Panc1 (cell line): ENCODE results near the gene SYPL2. TPM values are rescaled to one million over a fixed set of nuclear protein-coding genes. Genes with fewer than 3 reads are reported as not detected.

Source experiments
- ATAC-seq: fragments of 200-7000 bp; cut with Tn5 transposase; 2 replicates; pipeline ENCODE4 v1.9.1; 2020; ENCODE audit warnings: mild to moderate bottlenecking, moderate library complexity
- BruUV-seq: library from RNA; stranded (reverse); fragments of 400-500 nt; replicated peaks from 2 replicates; lab custom pipeline; 2021; lab: Mats Ljungman, UMichigan
- CTCF ChIA-PET: fragments of 300-600 bp; sonication (Branson Sonifier 250); formaldehyde crosslinking; loops from one replicate; lab custom pipeline; 2022; ENCODE audit warnings: antibody characterized with exemption; lab: Charles Lee
- POLR2A ChIA-PET: fragments of 300-600 bp; sonication (Branson Sonifier 250); formaldehyde crosslinking; loops from one replicate; lab custom pipeline; 2022; ENCODE audit warnings: antibody characterized with exemption; lab: Charles Lee
- DNase-seq: peaks from one replicate; pipeline ENCODE4 v3.0.0-alpha.2; 2010; ENCODE audit warnings: low read depth, low spot score
- H3K27ac ChIP-seq: 2 replicates; pipeline ENCODE4 v1.5.1; 2011; ENCODE audit warnings: mild to moderate bottlenecking, low read length, inconsistent platforms
- H3K27me3 ChIP-seq: fragments of 200-500 bp; sonication (Bioruptor generic); 2 replicates; pipeline ENCODE4 v1.6.0; 2014; ENCODE audit warnings: low read length, inconsistent platforms; ENCODE audit not compliant: control insufficient read depth, insufficient read depth
- H3K36me3 ChIP-seq: fragments of 200-500 bp; sonication (Bioruptor generic); 2 replicates; pipeline ENCODE4 v1.5.1; 2014; ENCODE audit warnings: inconsistent platforms, mild to moderate bottlenecking, low read length, moderate library complexity; ENCODE audit not compliant: control insufficient read depth, insufficient read depth
- H3K4me1 ChIP-seq: 2 replicates; pipeline ENCODE4 v1.5.1; 2011; ENCODE audit warnings: inconsistent platforms, mild to moderate bottlenecking, low read length, moderate library complexity; ENCODE audit not compliant: control insufficient read depth, insufficient read depth
- H3K4me3 ChIP-seq, 2 experiments: 2 replicates each; pipeline ENCODE4 v1.5.1; 2011 to 2012; ENCODE audit warnings: low read depth in 2 of 2, low read length in 2 of 2, mild to moderate bottlenecking in 2 of 2, inconsistent platforms in 1 of 2, moderate library complexity in 1 of 2
- H3K9me3 ChIP-seq: fragments of 200-500 bp; sonication (Bioruptor generic); 2 replicates; pipeline ENCODE4 v1.5.1; 2014; ENCODE audit warnings: low read depth, mild to moderate bottlenecking, inconsistent platforms, low read length, moderate library complexity; ENCODE audit not compliant: control insufficient read depth, insufficient read depth
- POLR2AphosphoS5 ChIP-seq: IDR thresholded peaks from 2 replicates; pipeline ENCODE4 v1.6.1; 2012; ENCODE audit warnings: mild to moderate bottlenecking, low read depth, low read length, moderate library complexity
- SIN3A ChIP-seq: IDR thresholded peaks from 2 replicates; pipeline ENCODE4 v1.6.1; 2012; ENCODE audit warnings: low read depth, mild to moderate bottlenecking, low read length, moderate library complexity, borderline replicate concordance; ENCODE audit not compliant: insufficient read depth
- TCF7L2 ChIP-seq: IDR thresholded peaks from 2 replicates; pipeline ENCODE4 v1.6.1; 2011; ENCODE audit warnings: mild to moderate bottlenecking, low read depth, low read length, inconsistent platforms
- in situ Hi-C: cut with HindIII; loops from 2 replicates; pipeline ENCODE4 v1.10.0; 2016; ENCODE audit warnings: low sequenced_read_pairs, low pct_unique_long_range_greater_than_20kb
- intact Hi-C: fragments of 100-400 bp; cut with micrococcal nuclease; formaldehyde crosslinking; loops from one replicate; pipeline ENCODE4 v1.10.0; 2022; ENCODE audit not compliant: unreplicated experiment
- total RNA-seq: library from RNA; stranded (reverse); gene quantifications from one replicate; pipeline ENCODE4 v1.2.1, GENCODE V29; 2021; ENCODE audit not compliant: unreplicated experiment
- TF ChIP-seq, protein P1 (sequence below), 2 experiments: IDR thresholded peaks; 2 replicates each; pipeline ENCODE4 v1.6.1; 2011 to 2012; ENCODE audit warnings: low read depth in 2 of 2, control low read depth in 1 of 2, low read length in 1 of 2, mild to moderate bottlenecking in 1 of 2, moderate library complexity in 1 of 2; ENCODE audit not compliant: insufficient read depth in 1 of 2
- TF ChIP-seq, protein P2 (sequence below): fragments of 450-650 bp; IDR thresholded peaks from 2 replicates; pipeline ENCODE4 v1.5.1; 2017; ENCODE audit warnings: mild to moderate bottlenecking

SYPL2 gene
- total RNA-seq, 1 experiment from 2014 or later, result 0.74 TPM

DNA sequence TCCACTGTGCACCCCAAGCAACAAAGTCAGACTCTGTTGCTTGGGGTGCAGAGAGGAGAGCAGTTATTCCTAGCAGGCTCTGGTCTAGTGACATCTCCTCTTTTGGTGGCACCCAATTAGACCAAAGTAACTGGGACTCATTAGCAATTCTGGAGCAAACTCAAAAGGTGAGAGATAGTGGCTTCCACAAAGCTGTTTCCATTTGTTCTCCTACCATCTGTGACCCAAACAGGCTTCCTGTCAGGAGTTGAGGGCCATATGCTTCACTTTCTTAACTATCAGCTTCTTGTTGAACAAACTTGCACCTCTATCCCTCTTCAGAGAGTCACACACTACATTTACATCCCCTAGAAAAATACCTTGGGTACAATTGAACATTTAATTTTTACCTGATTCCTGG is 15.9 kb downstream of the SYPL2 start:
- Histone ChIP-seq H3K36me3 (no peaks in the 10 kb centered on the region), H3K4me3 (no peak overlapping the region), H3K4me1 (peaks cover 3% of the 10 kb centered on the region; the same call in 1 of the 2 replicates), H3K9me3 (no peaks in the 10 kb centered on the region), H3K27ac (no peak overlapping the region), H3K27me3 (no peaks in the 10 kb centered on the region)
- CTCF ChIA-PET, result no interaction called here
- no TSS peak for BruUV-seq
- DNase-seq (no peak), ATAC-seq (no peak)
- POLR2A ChIA-PET, result no interaction called here
- TF ChIP-seq TCF7L2, result no peak
- TF ChIP-seq SIN3A, result no peak
- no peak for TF ChIP-seq POLR2AphosphoS5
- TF ChIP-seq, protein P1, sequence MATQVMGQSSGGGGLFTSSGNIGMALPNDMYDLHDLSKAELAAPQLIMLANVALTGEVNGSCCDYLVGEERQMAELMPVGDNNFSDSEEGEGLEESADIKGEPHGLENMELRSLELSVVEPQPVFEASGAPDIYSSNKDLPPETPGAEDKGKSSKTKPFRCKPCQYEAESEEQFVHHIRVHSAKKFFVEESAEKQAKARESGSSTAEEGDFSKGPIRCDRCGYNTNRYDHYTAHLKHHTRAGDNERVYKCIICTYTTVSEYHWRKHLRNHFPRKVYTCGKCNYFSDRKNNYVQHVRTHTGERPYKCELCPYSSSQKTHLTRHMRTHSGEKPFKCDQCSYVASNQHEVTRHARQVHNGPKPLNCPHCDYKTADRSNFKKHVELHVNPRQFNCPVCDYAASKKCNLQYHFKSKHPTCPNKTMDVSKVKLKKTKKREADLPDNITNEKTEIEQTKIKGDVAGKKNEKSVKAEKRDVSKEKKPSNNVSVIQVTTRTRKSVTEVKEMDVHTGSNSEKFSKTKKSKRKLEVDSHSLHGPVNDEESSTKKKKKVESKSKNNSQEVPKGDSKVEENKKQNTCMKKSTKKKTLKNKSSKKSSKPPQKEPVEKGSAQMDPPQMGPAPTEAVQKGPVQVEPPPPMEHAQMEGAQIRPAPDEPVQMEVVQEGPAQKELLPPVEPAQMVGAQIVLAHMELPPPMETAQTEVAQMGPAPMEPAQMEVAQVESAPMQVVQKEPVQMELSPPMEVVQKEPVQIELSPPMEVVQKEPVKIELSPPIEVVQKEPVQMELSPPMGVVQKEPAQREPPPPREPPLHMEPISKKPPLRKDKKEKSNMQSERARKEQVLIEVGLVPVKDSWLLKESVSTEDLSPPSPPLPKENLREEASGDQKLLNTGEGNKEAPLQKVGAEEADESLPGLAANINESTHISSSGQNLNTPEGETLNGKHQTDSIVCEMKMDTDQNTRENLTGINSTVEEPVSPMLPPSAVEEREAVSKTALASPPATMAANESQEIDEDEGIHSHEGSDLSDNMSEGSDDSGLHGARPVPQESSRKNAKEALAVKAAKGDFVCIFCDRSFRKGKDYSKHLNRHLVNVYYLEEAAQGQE (IDR thresholded peaks at IDR 0.05; ENCODE audit: insufficient read depth in 1 of 2, low read depth in 2 of 2, low read length in 1 of 2), result no peak
- TF ChIP-seq, protein P2, sequence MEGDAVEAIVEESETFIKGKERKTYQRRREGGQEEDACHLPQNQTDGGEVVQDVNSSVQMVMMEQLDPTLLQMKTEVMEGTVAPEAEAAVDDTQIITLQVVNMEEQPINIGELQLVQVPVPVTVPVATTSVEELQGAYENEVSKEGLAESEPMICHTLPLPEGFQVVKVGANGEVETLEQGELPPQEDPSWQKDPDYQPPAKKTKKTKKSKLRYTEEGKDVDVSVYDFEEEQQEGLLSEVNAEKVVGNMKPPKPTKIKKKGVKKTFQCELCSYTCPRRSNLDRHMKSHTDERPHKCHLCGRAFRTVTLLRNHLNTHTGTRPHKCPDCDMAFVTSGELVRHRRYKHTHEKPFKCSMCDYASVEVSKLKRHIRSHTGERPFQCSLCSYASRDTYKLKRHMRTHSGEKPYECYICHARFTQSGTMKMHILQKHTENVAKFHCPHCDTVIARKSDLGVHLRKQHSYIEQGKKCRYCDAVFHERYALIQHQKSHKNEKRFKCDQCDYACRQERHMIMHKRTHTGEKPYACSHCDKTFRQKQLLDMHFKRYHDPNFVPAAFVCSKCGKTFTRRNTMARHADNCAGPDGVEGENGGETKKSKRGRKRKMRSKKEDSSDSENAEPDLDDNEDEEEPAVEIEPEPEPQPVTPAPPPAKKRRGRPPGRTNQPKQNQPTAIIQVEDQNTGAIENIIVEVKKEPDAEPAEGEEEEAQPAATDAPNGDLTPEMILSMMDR, result no peak
- intact Hi-C loops, result no loop called here
- in situ Hi-C loops, result no loop called here

DNA sequence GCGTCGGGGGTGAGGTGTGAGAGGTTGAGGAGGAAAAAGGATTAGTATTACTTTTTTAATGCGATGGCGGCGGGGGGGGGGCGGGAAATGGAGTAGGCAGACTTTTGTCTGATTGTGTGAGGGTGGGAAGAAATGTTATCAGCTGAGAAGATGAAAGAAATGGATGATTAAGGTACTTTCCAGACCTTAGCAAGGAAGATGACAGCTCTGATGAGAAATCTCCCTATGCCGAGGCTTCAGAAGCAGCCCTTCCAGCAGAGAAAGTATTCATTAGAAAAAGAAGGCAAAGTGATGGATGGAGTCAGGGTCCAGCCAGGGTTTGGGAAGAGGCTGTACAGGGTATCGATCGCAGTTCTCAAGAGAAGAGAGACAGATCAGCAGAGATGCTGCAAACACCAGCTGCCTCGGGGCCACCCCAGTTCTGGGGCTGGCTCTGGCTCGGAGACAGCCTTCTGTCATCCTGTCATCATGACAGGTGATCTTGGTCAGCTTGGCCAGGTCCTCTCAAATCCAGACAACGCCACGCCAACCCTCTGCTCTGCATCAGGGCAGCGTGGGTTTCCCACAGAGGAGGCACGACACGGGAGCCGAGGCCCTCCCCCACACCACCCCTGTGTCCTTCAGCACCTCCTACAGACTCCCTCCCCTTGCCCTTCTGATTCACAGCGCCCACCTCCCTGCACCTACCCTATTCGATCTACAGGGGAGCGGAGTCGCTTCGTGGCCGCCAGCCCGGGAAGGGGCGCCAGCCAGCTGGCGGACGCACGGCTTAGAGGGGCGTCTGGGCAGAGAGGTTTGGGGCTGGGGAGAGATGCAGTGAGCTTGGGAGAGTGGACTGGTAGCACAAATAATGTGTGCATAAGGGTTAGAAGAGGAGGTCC is 16.7 kb downstream of the SYPL2 start:
- intact Hi-C loops (no loop called here), in situ Hi-C loops (no loop called here)
- ChIA-PET POLR2A (no interaction called here), CTCF (no interaction called here)
- H3K4me1 ChIP-seq, result peaks cover 3% of the 10 kb centered on the region; the same call in 1 of the 2 replicates
- H3K27ac ChIP-seq, result no peak overlapping the region
- DNase-seq (no peak), ATAC-seq (peak; percentile 39)
- no peaks in the 10 kb centered on the region for H3K27me3 ChIP-seq
- peak overlapping the region; percentile 51 to 67 for H3K4me3 ChIP-seq
- no TSS peak for BruUV-seq
- no peaks in the 10 kb centered on the region for H3K36me3 ChIP-seq
- H3K9me3 ChIP-seq, result no peaks in the 10 kb centered on the region
- TF ChIP-seq, protein P2, result no peak
- TF ChIP-seq TCF7L2 (no peak), POLR2AphosphoS5 (no peak), SIN3A (no peak)
- TF ChIP-seq, protein P1 (IDR thresholded peaks at IDR 0.05; ENCODE audit: insufficient read depth in 1 of 2, low read depth in 2 of 2, low read length in 1 of 2), result no peak
